Adipocyte (in vitro differentiated cells): ENCODE measurements around the gene ADPRM.
A peak's percentile ranks its signal among the peaks of the same experiment; 100 is the strongest.

ENCODE experiments used
- DNase-seq: peaks from one replicate; pipeline ENCODE4 v3.0.0-alpha.2; 2015; ENCODE audit warnings: low read depth
- H3K27me3 ChIP-seq: replicated peaks from 2 replicates; pipeline ENCODE4 v1.7.0; 2013; ENCODE audit warnings: mild to moderate bottlenecking, low read length, moderate library complexity; ENCODE audit not compliant: control insufficient read depth, insufficient read depth
- H3K36me3 ChIP-seq: 2 replicates; pipeline ENCODE4 v1.7.0; 2013; ENCODE audit warnings: low read length, mild to moderate bottlenecking, moderate library complexity; ENCODE audit not compliant: control insufficient read depth, insufficient read depth, severe bottlenecking
- H3K4me1 ChIP-seq: 2 replicates; pipeline ENCODE4 v1.7.0; 2013; ENCODE audit warnings: mild to moderate bottlenecking, low read length, moderate library complexity; ENCODE audit not compliant: control insufficient read depth, insufficient read depth
- H3K4me3 ChIP-seq: 2 replicates; pipeline ENCODE4 v1.7.0; 2013; ENCODE audit warnings: mild to moderate bottlenecking, low read length, moderate library complexity
- H3K9ac ChIP-seq: 2 replicates; pipeline ENCODE4 v1.7.0; 2013; ENCODE audit warnings: mild to moderate bottlenecking, low read length, moderate library complexity
- H3K9me3 ChIP-seq: 2 replicates; pipeline ENCODE4 v1.7.0; 2013; ENCODE audit warnings: mild to moderate bottlenecking, low read length, moderate library complexity; ENCODE audit not compliant: control insufficient read depth

ADPRM gene

DNA sequence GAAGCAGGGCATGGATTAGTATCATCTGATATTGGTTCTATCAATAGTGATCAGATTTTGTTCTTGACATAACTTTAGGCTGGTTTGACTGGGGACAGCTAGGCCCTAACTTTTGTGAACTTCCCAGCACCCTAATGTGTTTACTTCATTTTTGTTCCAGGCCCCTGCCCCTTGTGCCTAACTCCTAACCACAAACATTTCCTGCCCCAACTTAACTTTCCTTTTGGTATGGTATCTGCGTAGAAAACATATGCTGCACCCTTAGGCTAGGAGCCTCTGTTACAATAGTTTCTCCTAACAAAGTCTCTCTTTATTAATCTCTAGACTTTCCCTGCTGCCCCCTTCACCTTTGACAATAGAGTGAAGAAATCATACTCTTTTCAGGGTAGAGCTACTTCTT, 2.5 kb downstream of the ADPRM start:
- Histone ChIP-seq H3K9me3 (no peaks in the 10 kb centered on the region), H3K4me3 (no peak overlapping the region), H3K27me3 (no peaks in the 10 kb centered on the region), H3K9ac (no peak overlapping the region), H3K36me3 (peaks cover 8% of the 10 kb centered on the region), H3K4me1 (peaks cover 44% of the 10 kb centered on the region)
- DNase-seq = no peak

- peak overlapping the region; percentile 36 for H3K4me3 ChIP-seq
- peaks cover 35% of the 10 kb centered on the region for H3K36me3 ChIP-seq
- peaks cover 25% of the 10 kb centered on the region for H3K4me1 ChIP-seq
- no peaks in the 10 kb centered on the region for H3K9me3 ChIP-seq
- H3K27me3 ChIP-seq = no peaks in the 10 kb centered on the region
- DNase-seq = no peak
- no peak overlapping the region for H3K9ac ChIP-seq
These were observed 5.2 kb downstream of the ADPRM start for GRCh38 chr17:10702574-10702973.

DNA sequence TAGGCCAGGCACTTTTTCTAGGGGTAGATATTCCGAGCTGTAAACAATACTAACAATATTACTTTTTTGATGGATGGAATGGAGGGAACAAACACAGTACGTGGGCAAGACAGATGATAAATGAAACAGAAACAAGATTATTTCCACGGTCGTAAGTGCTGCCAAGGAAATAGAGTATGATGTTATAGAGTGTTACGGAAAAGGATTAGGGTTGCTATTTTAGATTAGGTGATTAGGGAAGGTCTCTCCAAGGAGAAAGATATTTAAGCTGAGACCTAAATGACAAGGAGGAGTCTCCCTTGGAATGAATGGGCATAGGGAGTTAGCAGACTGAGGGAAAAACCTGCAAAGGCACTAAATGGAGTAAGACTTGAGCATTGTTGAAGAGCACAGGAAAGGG, 8.3 kb downstream of the ADPRM start:
- no peaks in the 10 kb centered on the region for H3K9me3 ChIP-seq
- no peaks in the 10 kb centered on the region for H3K27me3 ChIP-seq
- no peak for DNase-seq
- peaks cover 19% of the 10 kb centered on the region for H3K4me1 ChIP-seq
- H3K4me3 ChIP-seq = no peak overlapping the region
- H3K36me3 ChIP-seq = peaks cover 62% of the 10 kb centered on the region
- H3K9ac ChIP-seq = no peak overlapping the region

DNA sequence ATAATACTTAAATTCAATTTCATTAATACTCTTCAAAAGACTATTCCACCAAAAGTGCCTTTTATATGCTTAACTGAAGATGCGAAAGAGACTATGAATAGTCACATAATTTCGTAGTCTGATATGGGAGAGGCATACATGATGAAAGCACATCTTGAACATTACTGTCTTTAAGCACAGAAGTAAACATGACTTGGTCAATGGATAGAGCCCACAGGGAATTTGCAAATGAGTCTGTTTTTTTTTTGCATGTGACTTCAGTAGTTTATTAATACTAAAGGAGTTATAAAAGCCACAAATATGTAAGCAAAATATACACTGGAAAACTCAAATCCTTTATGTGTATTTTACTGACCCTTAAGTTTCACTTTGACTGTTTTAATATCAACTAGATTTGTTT, 15.9 kb downstream of the ADPRM start:
- no peak for DNase-seq
- Histone ChIP-seq H3K4me1 (peaks cover 11% of the 10 kb centered on the region), H3K36me3 (peaks cover 43% of the 10 kb centered on the region), H3K9me3 (no peaks in the 10 kb centered on the region), H3K9ac (no peak overlapping the region), H3K4me3 (no peak overlapping the region), H3K27me3 (no peaks in the 10 kb centered on the region)

DNA sequence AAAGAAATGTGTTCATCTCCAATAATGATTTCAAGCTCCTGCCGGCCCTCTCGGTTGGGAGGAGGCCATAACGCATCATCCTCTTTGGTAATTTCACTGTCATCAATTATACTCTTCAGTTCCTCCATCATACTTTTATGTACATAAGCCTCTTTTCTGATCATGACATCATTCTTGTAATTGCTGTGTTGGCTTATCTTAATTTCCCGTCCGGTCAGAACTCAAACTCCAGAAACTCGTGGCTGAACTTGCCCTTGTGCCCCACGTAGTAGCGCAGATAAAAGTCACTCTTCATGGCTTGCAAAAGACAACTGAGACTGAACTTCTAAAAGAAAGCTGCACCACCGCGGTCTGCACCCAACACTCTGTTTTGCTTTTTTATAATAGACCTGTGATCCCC, 18.8 kb downstream of the ADPRM start:
- no peak for DNase-seq

GRCh38 chr17:10718547-10718946, 21.2 kb downstream of the ADPRM start:
- H3K9ac ChIP-seq = no peak overlapping the region
- H3K4me1 ChIP-seq = no peaks in the 10 kb centered on the region
- peaks cover 26% of the 10 kb centered on the region for H3K36me3 ChIP-seq
- no peak overlapping the region for H3K4me3 ChIP-seq
- no peaks in the 10 kb centered on the region for H3K27me3 ChIP-seq
- no peak for DNase-seq
- H3K9me3 ChIP-seq = no peaks in the 10 kb centered on the region

More for the DNA sequence above, 18.8 kb downstream of the ADPRM start:
- Histone ChIP-seq H3K36me3 (peaks cover 29% of the 10 kb centered on the region), H3K9me3 (no peaks in the 10 kb centered on the region), H3K4me1 (peaks cover under 1% of the 10 kb centered on the region), H3K27me3 (no peaks in the 10 kb centered on the region), H3K4me3 (no peak overlapping the region), H3K9ac (no peak overlapping the region)

DNA sequence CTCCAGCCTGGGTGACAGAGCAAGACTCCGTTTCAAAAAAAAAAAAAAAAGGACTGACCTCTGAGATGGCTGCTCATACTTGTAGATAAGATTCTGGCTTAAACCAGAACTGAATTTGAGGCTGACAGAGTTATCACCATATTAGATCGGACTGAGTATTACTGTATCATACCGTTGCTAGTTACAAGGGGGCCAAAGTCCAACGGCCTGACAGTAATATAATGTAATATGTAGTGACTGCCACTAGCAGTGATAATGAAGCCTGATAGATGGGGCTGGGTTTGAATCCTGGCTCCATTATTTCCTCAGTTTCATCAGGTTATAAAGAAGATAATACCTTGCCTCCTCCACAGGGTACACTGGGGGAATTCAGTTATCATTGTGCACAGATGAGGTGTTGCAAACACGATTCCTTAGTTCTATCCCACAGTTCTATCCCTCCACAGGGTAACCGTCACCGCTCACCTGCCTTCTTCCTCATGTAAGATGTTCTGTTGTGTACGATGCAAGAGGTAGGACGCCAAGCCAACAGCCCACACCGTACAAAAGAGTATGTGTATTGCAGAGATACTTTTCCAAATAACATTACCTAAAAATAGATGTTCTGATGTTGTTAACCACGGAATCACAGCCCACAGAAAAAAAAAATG, 27.3 kb downstream of the ADPRM start:
- no peaks in the 10 kb centered on the region for H3K9me3 ChIP-seq
- DNase-seq = no peak
- peaks cover 50% of the 10 kb centered on the region for H3K36me3 ChIP-seq
- peaks cover 6% of the 10 kb centered on the region for H3K4me1 ChIP-seq
- H3K9ac ChIP-seq = no peak overlapping the region
- H3K27me3 ChIP-seq = no peaks in the 10 kb centered on the region
- no peak overlapping the region for H3K4me3 ChIP-seq

GRCh38 chr17:10725262-10725661, 27.9 kb downstream of the ADPRM start:
- DNase-seq = no peak
- no peak overlapping the region for H3K9ac ChIP-seq
- H3K4me3 ChIP-seq = no peak overlapping the region
- H3K36me3 ChIP-seq = peaks cover 45% of the 10 kb centered on the region
- no peaks in the 10 kb centered on the region for H3K27me3 ChIP-seq
- no peaks in the 10 kb centered on the region for H3K9me3 ChIP-seq
- H3K4me1 ChIP-seq = peaks cover 6% of the 10 kb centered on the region

- Histone ChIP-seq H3K4me3 (no peak overlapping the region), H3K36me3 (peaks cover 39% of the 10 kb centered on the region), H3K4me1 (peaks cover 13% of the 10 kb centered on the region), H3K9me3 (no peaks in the 10 kb centered on the region), H3K9ac (no peak overlapping the region), H3K27me3 (no peaks in the 10 kb centered on the region)
- no peak for DNase-seq
These were observed 28.8 kb downstream of the ADPRM start for GRCh38 chr17:10726196-10726595.

GRCh38 chr17:10727192-10727591, 29.8 kb downstream of the ADPRM start:
- no peak for DNase-seq
- Histone ChIP-seq H3K36me3 (peaks cover 38% of the 10 kb centered on the region), H3K9ac (no peak overlapping the region), H3K9me3 (no peaks in the 10 kb centered on the region), H3K4me1 (peaks cover 13% of the 10 kb centered on the region), H3K27me3 (no peaks in the 10 kb centered on the region), H3K4me3 (no peak overlapping the region)

GRCh38 chr17:10728331-10728892, 31.0 kb downstream of the ADPRM start:
- Histone ChIP-seq H3K9ac (peak overlapping the region; percentile 87), H3K4me1 (peaks cover 13% of the 10 kb centered on the region), H3K9me3 (no peaks in the 10 kb centered on the region), H3K4me3 (peak overlapping the region; percentile 83), H3K36me3 (peaks cover 26% of the 10 kb centered on the region), H3K27me3 (no peaks in the 10 kb centered on the region)
- DNase-seq = no peak
